ENCODE measurements around the gene CTNNBL1. TPM values are rescaled to one million over a fixed set of nuclear protein-coding genes. Genes with fewer than 3 reads are reported as not detected.

Gene CTNNBL1
- total RNA-seq, 1 experiment from 2014 or later = 71.2 TPM

DNA sequence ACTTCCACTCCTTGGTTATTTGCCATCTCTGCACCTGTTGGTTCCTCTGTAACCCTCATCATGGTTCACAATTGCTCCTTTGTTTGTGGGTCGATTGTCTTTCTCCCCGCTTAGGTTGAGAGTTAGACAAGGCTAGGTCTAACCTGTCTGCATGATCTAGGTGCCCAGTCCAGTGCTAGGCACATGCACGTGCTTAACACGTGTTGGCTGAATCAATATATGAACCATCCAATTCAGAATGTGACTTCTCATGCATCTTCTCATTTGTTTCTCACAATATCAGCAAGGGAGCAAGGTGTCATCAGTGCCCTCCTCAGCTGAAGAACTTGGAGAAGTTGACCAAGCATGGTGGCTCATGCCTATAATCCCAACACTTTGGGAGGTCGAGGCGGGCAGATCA, 36.9 kb upstream of the CTNNBL1 start:
- Histone ChIP-seq H3K4me3 (ENCODE audit: low read depth in 2 of 2, low read length in 2 of 2) (no peak overlapping the region), H3K27ac (ENCODE audit: low read length) (no peak overlapping the region), H3K36me3 (ENCODE audit: control insufficient read depth, insufficient read depth, low read length) (no peaks in the 10 kb centered on the region), H3K27me3 (ENCODE audit: control insufficient read depth, insufficient read depth, low read length) (peaks cover 2% of the 10 kb centered on the region; the same call in 1 of the 2 replicates), H3K9me3 (ENCODE audit: control insufficient read depth, insufficient read depth, low read depth, low read length) (no peaks in the 10 kb centered on the region), H3K4me1 (ENCODE audit: control insufficient read depth, insufficient read depth, low read length) (no peaks in the 10 kb centered on the region)
- TF ChIP-seq POLR2AphosphoS5 (IDR thresholded peaks at IDR 0.05; ENCODE audit: low read depth, low read length) (no peak), TCF7L2 (IDR thresholded peaks at IDR 0.05; ENCODE audit: low read depth, low read length) (no peak), SIN3A (IDR thresholded peaks at IDR 0.05; ENCODE audit: borderline replicate concordance, insufficient read depth, low read depth, low read length) (no peak)
- TF ChIP-seq, protein P1, sequence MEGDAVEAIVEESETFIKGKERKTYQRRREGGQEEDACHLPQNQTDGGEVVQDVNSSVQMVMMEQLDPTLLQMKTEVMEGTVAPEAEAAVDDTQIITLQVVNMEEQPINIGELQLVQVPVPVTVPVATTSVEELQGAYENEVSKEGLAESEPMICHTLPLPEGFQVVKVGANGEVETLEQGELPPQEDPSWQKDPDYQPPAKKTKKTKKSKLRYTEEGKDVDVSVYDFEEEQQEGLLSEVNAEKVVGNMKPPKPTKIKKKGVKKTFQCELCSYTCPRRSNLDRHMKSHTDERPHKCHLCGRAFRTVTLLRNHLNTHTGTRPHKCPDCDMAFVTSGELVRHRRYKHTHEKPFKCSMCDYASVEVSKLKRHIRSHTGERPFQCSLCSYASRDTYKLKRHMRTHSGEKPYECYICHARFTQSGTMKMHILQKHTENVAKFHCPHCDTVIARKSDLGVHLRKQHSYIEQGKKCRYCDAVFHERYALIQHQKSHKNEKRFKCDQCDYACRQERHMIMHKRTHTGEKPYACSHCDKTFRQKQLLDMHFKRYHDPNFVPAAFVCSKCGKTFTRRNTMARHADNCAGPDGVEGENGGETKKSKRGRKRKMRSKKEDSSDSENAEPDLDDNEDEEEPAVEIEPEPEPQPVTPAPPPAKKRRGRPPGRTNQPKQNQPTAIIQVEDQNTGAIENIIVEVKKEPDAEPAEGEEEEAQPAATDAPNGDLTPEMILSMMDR (IDR thresholded peaks at IDR 0.05) = no peak
- TF ChIP-seq, protein P2, sequence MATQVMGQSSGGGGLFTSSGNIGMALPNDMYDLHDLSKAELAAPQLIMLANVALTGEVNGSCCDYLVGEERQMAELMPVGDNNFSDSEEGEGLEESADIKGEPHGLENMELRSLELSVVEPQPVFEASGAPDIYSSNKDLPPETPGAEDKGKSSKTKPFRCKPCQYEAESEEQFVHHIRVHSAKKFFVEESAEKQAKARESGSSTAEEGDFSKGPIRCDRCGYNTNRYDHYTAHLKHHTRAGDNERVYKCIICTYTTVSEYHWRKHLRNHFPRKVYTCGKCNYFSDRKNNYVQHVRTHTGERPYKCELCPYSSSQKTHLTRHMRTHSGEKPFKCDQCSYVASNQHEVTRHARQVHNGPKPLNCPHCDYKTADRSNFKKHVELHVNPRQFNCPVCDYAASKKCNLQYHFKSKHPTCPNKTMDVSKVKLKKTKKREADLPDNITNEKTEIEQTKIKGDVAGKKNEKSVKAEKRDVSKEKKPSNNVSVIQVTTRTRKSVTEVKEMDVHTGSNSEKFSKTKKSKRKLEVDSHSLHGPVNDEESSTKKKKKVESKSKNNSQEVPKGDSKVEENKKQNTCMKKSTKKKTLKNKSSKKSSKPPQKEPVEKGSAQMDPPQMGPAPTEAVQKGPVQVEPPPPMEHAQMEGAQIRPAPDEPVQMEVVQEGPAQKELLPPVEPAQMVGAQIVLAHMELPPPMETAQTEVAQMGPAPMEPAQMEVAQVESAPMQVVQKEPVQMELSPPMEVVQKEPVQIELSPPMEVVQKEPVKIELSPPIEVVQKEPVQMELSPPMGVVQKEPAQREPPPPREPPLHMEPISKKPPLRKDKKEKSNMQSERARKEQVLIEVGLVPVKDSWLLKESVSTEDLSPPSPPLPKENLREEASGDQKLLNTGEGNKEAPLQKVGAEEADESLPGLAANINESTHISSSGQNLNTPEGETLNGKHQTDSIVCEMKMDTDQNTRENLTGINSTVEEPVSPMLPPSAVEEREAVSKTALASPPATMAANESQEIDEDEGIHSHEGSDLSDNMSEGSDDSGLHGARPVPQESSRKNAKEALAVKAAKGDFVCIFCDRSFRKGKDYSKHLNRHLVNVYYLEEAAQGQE (IDR thresholded peaks at IDR 0.05; ENCODE audit: insufficient read depth in 1 of 2, low read depth in 2 of 2, low read length in 1 of 2) = no peak
- intact Hi-C loops (cut with micrococcal nuclease; ENCODE audit: unreplicated experiment) (no loop called here), in situ Hi-C loops (cut with HindIII; ENCODE audit: low pct_unique_long_range_greater_than_20kb, low sequenced_read_pairs) (no loop called here)
- ATAC-seq (no peak), DNase-seq (ENCODE audit: low read depth, low spot score) (no peak)
- CTCF ChIA-PET = no interaction called here
- POLR2A ChIA-PET = no interaction called here
- no TSS peak for BruUV-seq (replicated peaks)

DNA sequence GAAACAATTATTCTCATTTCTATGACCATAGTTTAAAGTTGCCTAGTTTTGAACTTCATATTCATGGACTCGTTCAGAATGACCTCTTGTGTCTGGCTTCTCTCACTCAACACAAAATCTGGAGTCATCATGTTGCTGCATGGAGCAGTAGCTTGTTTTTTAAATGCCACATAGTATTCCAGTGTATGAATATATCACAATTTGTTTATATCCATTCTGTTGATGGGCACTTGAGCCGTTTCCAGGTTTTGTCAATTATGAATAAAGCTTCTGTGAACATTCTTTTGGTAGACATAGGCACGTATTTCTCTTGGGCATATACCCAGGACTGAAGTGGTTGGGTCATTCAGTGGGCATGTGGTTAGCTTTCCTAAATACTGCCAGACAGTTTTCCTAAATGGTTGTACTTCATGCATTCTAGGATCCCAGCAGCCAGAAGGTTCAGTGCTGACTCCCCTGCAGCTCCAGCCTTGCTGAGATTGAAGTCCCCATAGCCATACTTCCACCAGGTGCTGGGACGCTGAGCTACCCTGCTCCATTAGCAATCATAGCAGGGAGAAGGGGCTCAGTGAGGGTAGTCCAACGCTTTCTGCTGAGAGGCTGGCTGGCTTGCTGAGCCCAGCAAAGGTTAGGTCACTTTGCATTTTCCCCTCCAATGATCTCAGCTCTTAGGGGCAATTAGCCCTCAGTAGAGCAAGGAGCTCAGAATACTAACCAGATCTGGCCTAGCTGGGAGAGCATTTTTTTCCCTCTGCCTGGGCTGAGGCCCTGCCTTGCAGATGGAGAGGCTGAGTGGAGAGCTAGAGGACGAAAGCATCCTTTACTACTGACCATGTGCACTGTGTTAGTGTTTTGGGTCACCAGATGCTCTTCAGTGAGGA, 35.7 kb upstream of the CTNNBL1 start:
- intact Hi-C loops (cut with micrococcal nuclease; ENCODE audit: unreplicated experiment) = no loop called here
- CTCF ChIA-PET = no interaction called here

GRCh38 chr20:37661519-37661918, 32.3 kb upstream of the CTNNBL1 start:
- TF ChIP-seq SIN3A (IDR thresholded peaks at IDR 0.05; ENCODE audit: borderline replicate concordance, insufficient read depth, low read depth, low read length) = no peak
- TF ChIP-seq TCF7L2 (IDR thresholded peaks at IDR 0.05; ENCODE audit: low read depth, low read length) = no peak
- TF ChIP-seq, protein P2 (IDR thresholded peaks at IDR 0.05; ENCODE audit: insufficient read depth in 1 of 2, low read depth in 2 of 2, low read length in 1 of 2) = no peak
- TF ChIP-seq POLR2AphosphoS5 (IDR thresholded peaks at IDR 0.05; ENCODE audit: low read depth, low read length) = no peak
- TF ChIP-seq, protein P1 (IDR thresholded peaks at IDR 0.05) = no peak
- H3K4me1 ChIP-seq (ENCODE audit: control insufficient read depth, insufficient read depth, low read length) = no peaks in the 10 kb centered on the region
- no peak overlapping the region for H3K4me3 ChIP-seq (ENCODE audit: low read depth in 2 of 2, low read length in 2 of 2)
- CTCF ChIA-PET = no interaction called here
- intact Hi-C loops (cut with micrococcal nuclease; ENCODE audit: unreplicated experiment) = no loop called here
- POLR2A ChIA-PET = no interaction called here
- H3K27me3 ChIP-seq (ENCODE audit: control insufficient read depth, insufficient read depth, low read length) = peaks cover 4% of the 10 kb centered on the region; the same call in 1 of the 2 replicates
- H3K36me3 ChIP-seq (ENCODE audit: control insufficient read depth, insufficient read depth, low read length) = no peaks in the 10 kb centered on the region
- BruUV-seq (replicated peaks) = no TSS peak
- no peak overlapping the region for H3K27ac ChIP-seq (ENCODE audit: low read length)
- in situ Hi-C loops (cut with HindIII; ENCODE audit: low pct_unique_long_range_greater_than_20kb, low sequenced_read_pairs) = no loop called here
- ATAC-seq (no peak), DNase-seq (ENCODE audit: low read depth, low spot score) (no peak)
- H3K9me3 ChIP-seq (ENCODE audit: control insufficient read depth, insufficient read depth, low read depth, low read length) = no peaks in the 10 kb centered on the region

More for the DNA sequence above, 35.7 kb upstream of the CTNNBL1 start:
- no peak for TF ChIP-seq TCF7L2 (IDR thresholded peaks at IDR 0.05; ENCODE audit: low read depth, low read length)
- no peak for TF ChIP-seq POLR2AphosphoS5 (IDR thresholded peaks at IDR 0.05; ENCODE audit: low read depth, low read length)
- TF ChIP-seq SIN3A (IDR thresholded peaks at IDR 0.05; ENCODE audit: borderline replicate concordance, insufficient read depth, low read depth, low read length) = no peak
- Histone ChIP-seq H3K4me3 (ENCODE audit: low read depth in 2 of 2, low read length in 2 of 2) (no peak overlapping the region), H3K36me3 (ENCODE audit: control insufficient read depth, insufficient read depth, low read length) (no peaks in the 10 kb centered on the region), H3K9me3 (ENCODE audit: control insufficient read depth, insufficient read depth, low read depth, low read length) (no peaks in the 10 kb centered on the region), H3K27ac (ENCODE audit: low read length) (no peak overlapping the region), H3K4me1 (ENCODE audit: control insufficient read depth, insufficient read depth, low read length) (no peaks in the 10 kb centered on the region), H3K27me3 (ENCODE audit: control insufficient read depth, insufficient read depth, low read length) (peaks cover 5% of the 10 kb centered on the region; the same call in 1 of the 2 replicates)
- BruUV-seq (replicated peaks) = no TSS peak
- in situ Hi-C loops (cut with HindIII; ENCODE audit: low pct_unique_long_range_greater_than_20kb, low sequenced_read_pairs) = no loop called here
- DNase-seq (ENCODE audit: low read depth, low spot score) (no peak), ATAC-seq (no peak)
- POLR2A ChIA-PET = no interaction called here

Data from Panc1 (cell line).